ENCODE measurements around the gene COL20A1.

DNA sequence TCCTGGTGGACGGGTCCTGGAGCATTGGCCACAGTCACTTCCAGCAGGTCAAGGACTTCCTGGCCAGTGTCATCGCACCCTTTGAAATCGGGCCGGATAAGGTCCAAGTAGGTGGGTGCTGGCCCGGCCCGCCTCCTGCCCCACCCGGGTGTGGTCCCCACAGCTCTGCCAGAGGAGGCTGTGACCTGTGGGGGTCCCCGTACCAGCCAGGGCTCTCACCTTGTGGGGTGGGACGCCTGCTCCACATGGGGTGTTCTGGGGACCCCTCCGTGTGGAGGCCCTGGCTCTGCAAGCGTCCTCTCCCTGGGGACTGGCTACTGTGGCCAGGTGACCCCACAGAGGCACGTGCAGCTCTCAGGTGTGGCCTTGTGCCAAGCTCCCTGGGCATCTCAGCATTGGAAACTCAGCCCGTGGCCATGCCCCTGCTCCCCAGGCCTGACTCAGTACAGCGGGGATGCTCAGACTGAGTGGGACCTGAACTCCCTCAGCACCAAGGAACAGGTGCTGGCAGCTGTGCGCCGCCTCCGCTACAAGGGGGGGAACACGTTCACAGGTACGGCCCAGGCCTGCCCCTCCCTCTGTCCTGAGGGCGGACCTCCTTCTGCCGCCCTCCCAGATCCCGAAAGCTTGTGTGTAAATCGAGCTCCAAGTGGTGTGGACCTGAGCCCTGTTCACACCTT lies 14.7 kb downstream of the COL20A1 start:
- TF ChIP-seq SNAI2 (CRISPR knock-in tag; IDR thresholded peaks at IDR 0.05), result no peak
- TF ChIP-seq RARB (CRISPR knock-in tag; IDR thresholded peaks at IDR 0.05), result no peak
- TF ChIP-seq, protein P1, sequence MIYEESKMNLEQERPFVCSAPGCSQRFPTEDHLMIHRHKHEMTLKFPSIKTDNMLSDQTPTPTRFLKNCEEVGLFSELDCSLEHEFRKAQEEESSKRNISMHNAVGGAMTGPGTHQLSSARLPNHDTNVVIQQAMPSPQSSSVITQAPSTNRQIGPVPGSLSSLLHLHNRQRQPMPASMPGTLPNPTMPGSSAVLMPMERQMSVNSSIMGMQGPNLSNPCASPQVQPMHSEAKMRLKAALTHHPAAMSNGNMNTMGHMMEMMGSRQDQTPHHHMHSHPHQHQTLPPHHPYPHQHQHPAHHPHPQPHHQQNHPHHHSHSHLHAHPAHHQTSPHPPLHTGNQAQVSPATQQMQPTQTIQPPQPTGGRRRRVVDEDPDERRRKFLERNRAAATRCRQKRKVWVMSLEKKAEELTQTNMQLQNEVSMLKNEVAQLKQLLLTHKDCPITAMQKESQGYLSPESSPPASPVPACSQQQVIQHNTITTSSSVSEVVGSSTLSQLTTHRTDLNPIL (CRISPR knock-in tag; IDR thresholded peaks at IDR 0.05; ENCODE audit: low read depth), result no peak
- no peak for TF ChIP-seq ZNF70 (CRISPR knock-in tag; IDR thresholded peaks at IDR 0.05)
- TF ChIP-seq, protein P2, sequence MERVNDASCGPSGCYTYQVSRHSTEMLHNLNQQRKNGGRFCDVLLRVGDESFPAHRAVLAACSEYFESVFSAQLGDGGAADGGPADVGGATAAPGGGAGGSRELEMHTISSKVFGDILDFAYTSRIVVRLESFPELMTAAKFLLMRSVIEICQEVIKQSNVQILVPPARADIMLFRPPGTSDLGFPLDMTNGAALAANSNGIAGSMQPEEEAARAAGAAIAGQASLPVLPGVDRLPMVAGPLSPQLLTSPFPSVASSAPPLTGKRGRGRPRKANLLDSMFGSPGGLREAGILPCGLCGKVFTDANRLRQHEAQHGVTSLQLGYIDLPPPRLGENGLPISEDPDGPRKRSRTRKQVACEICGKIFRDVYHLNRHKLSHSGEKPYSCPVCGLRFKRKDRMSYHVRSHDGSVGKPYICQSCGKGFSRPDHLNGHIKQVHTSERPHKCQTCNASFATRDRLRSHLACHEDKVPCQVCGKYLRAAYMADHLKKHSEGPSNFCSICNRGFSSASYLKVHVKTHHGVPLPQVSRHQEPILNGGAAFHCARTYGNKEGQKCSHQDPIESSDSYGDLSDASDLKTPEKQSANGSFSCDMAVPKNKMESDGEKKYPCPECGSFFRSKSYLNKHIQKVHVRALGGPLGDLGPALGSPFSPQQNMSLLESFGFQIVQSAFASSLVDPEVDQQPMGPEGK (CRISPR knock-in tag; IDR thresholded peaks at IDR 0.05; ENCODE audit: borderline replicate concordance), result no peak
